H1 (cell line): ENCODE measurements around the gene SLC23A2. TPM values are rescaled to one million over a fixed set of nuclear protein-coding genes. Genes with fewer than 3 reads are reported as not detected.

Source experiments
- CBX8 ChIP-seq: fragments of 300-800, 300-1000 bp; sonication (generic); IDR thresholded peaks from 2 replicates; pipeline ENCODE4 v1.7.1; 2016; ENCODE audit warnings: low read depth, low read length, borderline replicate concordance
- CTCF ChIP-seq, 3 experiments: IDR thresholded peaks; 1 replicate in 2 of 3; 2 replicates in 1 of 3; pipeline versions ENCODE4 v1.5.1 to v1.6.1; 2011; ENCODE audit warnings: low read length in 3 of 3, mild to moderate bottlenecking in 3 of 3, inconsistent platforms in 2 of 3, low read depth in 1 of 3, moderate library complexity in 1 of 3; ENCODE audit not compliant: insufficient read depth in 1 of 3; ENCODE audit errors: control extremely low read depth in 1 of 3
- MAFK ChIP-seq: IDR thresholded peaks from 2 replicates; pipeline ENCODE4 v1.6.1; 2012; ENCODE audit warnings: low read depth, mild to moderate bottlenecking, improper control_type of control experiment, low read length
- polyA plus RNA-seq, 7 experiments: library from polyadenylated mRNA; depleted of rRNA in 3 of 7; stranded (reverse) in 5 of 7; unstranded in 2 of 7; fragments of >200 nt in 5 of 7; fragments of 200-250 nt in 2 of 7; gene quantifications; 1 replicate in 5 of 7; 2 replicates in 1 of 7; 4 replicates in 1 of 7; pipeline versions ENCODE4 v1.2.1 to v1.2.3, GENCODE V29; 2011 to 2013; ENCODE audit warnings: missing spikeins in 2 of 7, mixed read lengths in 2 of 7
- total RNA-seq: library from RNA; stranded (reverse); fragmentation: NEBNext Ultra II Directional; extraction: Animal tissue kit (Norgen Biotek cat#: 25700); gene quantifications from 2 replicates; pipeline ENCODE4 v1.2.1, GENCODE V29; 2021

The SLC23A2 gene
- total and polyA plus RNA-seq, 2 of the 8 experiments (the other 6 are each of a cell fraction or from before 2014, with no cell fraction given) = 17.0 to 18.6 TPM

- TF ChIP-seq CTCF (IDR thresholded peaks at IDR 0.05; ENCODE audit: control extremely low read depth in 1 of 3, insufficient read depth in 1 of 3, low read depth in 1 of 3, low read length in 3 of 3) = no peak
- peak; percentile 88 for TF ChIP-seq MAFK
- TF ChIP-seq CBX8 = no peak
Observed at GRCh38 chr20:4817230-4817671, 184.1 kb downstream of the SLC23A2 start (continued).
